Heart left ventricle (tissue), 16 donors: ENCODE results near the gene SF3A2. TPM values are rescaled to one million over a fixed set of nuclear protein-coding genes. Genes with fewer than 3 reads are reported as not detected.

Source experiments
- ATAC-seq, 4 donors: fragments of 200-7000 bp; cut with Tn5 transposase; one replicate each; pipeline ENCODE4 v1.9.1; 2020 to 2022; ENCODE audit warnings: moderate library complexity in 4 of 4, mild to moderate bottlenecking in 3 of 4, moderate number of reproducible peaks in 1 of 4
- DNase-seq, 5 donors: peaks; one replicate each; pipeline ENCODE4 v3.0.0-alpha.2; 2020
- H3K27ac ChIP-seq, 12 donors: fragments of 200-600 bp; sonication (generic) in 4 of 12; one replicate each; pipeline versions ENCODE4 v1.5.0 to v1.8.0; 2016 to 2022; ENCODE audit warnings: mild to moderate bottlenecking in 2 of 12
- H3K27me3 ChIP-seq, 9 donors: fragments of 200-600 bp; sonication (generic) in 2 of 9; one replicate each; pipeline versions ENCODE4 v1.5.1 to v1.8.0; 2016 to 2022; ENCODE audit warnings: mild to moderate bottlenecking in 3 of 9
- H3K36me3 ChIP-seq, 9 donors: fragments of 200-600 bp; sonication (generic) in 2 of 9; one replicate each; pipeline versions ENCODE4 v1.5.0 to v1.8.0; 2018 to 2022; ENCODE audit warnings: mild to moderate bottlenecking in 2 of 9
- H3K4me1 ChIP-seq, 12 donors: fragments of 200-600 bp; sonication (generic) in 4 of 12; one replicate each; pipeline versions ENCODE4 v1.5.0 to v1.8.0; 2016 to 2022; ENCODE audit warnings: mild to moderate bottlenecking in 3 of 12
- H3K4me3 ChIP-seq, 12 donors: fragments of 200-600 bp; sonication (generic) in 4 of 12; one replicate each; pipeline versions ENCODE4 v1.5.0 to v1.8.0; 2017 to 2022; ENCODE audit warnings: mild to moderate bottlenecking in 9 of 12, moderate library complexity in 4 of 12
- H3K9me3 ChIP-seq, 12 donors: fragments of 200-600 bp; sonication (generic) in 4 of 12; one replicate each; pipeline versions ENCODE4 v1.5.0 to v1.8.0; 2016 to 2022; ENCODE audit warnings: mild to moderate bottlenecking in 1 of 12
- CTCF ChIP-seq, 12 donors: fragments of 200-600 bp; sonication (generic) in 4 of 12; IDR thresholded peaks; one replicate each; pipeline versions ENCODE4 v1.5.0 to v1.8.0; 2018 to 2022; ENCODE audit warnings: antibody characterized with exemption in 12 of 12, mild to moderate bottlenecking in 5 of 12
- POLR2A ChIP-seq, 2 donors: fragments of 450-650 bp; IDR thresholded peaks; one replicate each; pipeline ENCODE4 v1.6.1; 2017; ENCODE audit warnings: antibody characterized with exemption in 2 of 2, mild to moderate bottlenecking in 2 of 2, moderate library complexity in 2 of 2
- WGBS, 4 donors: extraction: QIAGEN DNeasy Blood & Tissue Kit in 2 of 4; methylation state at CpG; one replicate each; pipeline versions ENCODE4 v1.1.5 to v1.1.7; 2013 to 2018; 5-methylcytosine and 5-hydroxymethylcytosine counted together
- intact Hi-C, 10 donors: fragments of 100-400 bp; cut with DNase I; formaldehyde crosslinking; loops; one replicate each; pipeline versions ENCODE4 v1.11.1 to v1.14.2; 2022
- polyA plus RNA-seq, 2 donors: library from polyadenylated mRNA; stranded (reverse); fragments of 200-250 nt; gene quantifications; one replicate each; pipeline ENCODE4 v1.2.3, GENCODE V29; 2013
- total RNA-seq, 9 donors: library from RNA; depleted of rRNA in 2 of 9; stranded (reverse); fragments of >200 nt in 2 of 9; fragmentation: NEBNext Ultra II Directional in 3 of 9; extraction: Animal tissue kit (Norgen Biotek cat#: 25700) in 3 of 9; gene quantifications; one replicate each; pipeline versions ENCODE4 v1.1.0 to v1.2.4, GENCODE V29; 2016 to 2023
- donor health status: ischemic (EF 13 %, LVEDD 7.1; RV severe dilation, severe dysfunction).
- donor health status: healthy with polysubstance abuse.
- donor health status: DM: no; HTN: yes; CAD: no.
- donor health status: DM: no; HTN: no; CAD: no.
- donor health status: ischemic (EF 25% LVEDD 6.9; RV normal size, moderate dysfunction).
- donor health status: ischemic (EF 25% LVEDD 5.7; RV mildly dilated, moderate dysfunction).
- donor health status: healthy.
- donor health status: DM: yes; HTN: yes; CAD: no.
- donor health status: ischemic (EF 35%, LVEDD 5.7; RV mildly dilated, moderate dysfunction).
- donor health status: nonischemic (EF 11% LVEDD 7.7; RV severe dilation, severe dysfunction).
- donor health status: DM: yes; HTN: yes; CAD: no.
- donor health status: PGD.
- donor health status: ischemic (EF 29% LVEDD 5.4; RV normal size, mild dysfunction).
- donor health status: nonischemic (EF 23%, LVEDD 6.1; RV moderate dilation, normal function).

The SF3A2 gene
- total and polyA plus RNA-seq, 11 donors: 19.2 to 43.9 (median 28.6) TPM

GRCh38 chr19:2240881-2241760 lies 4.5 kb downstream of the SF3A2 start:
- WGBS, 4 donors: 70 to 77% (median 74%) methylated on average over 31 to 41 of the region's 41 CpGs
- H3K27ac ChIP-seq: peak overlapping the region in 5 of 12 donors; percentile 15 to 82 (median 72)

GRCh38 chr19:2242092-2242537 lies 5.5 kb downstream of the SF3A2 start:
- Histone ChIP-seq H3K9me3 (no peaks in the 10 kb centered on the region), H3K36me3 (peaks cover 4 to 48% (median 41%) of the 10 kb centered on the region in 9 donors), H3K27me3 (no peaks in the 10 kb centered on the region), H3K4me3 (no peak overlapping the region), H3K27ac (no peak overlapping the region), H3K4me1 (peaks cover 14 to 71% (median 55%) of the 10 kb centered on the region in 12 donors)
- ATAC-seq: no peak
- DNase-seq: no peak
- no peak for TF ChIP-seq POLR2A (IDR thresholded peaks at IDR 0.05)
- TF ChIP-seq CTCF (IDR thresholded peaks at IDR 0.05): no peak
- 84 to 89% (median 86%) methylated on average over 9 to 12 of the region's 12 CpGs for WGBS, 4 donors
- intact Hi-C loops: no loop called here

More at GRCh38 chr19:2240881-2241760, 4.5 kb downstream of the SF3A2 start:
- intact Hi-C loops: no loop called here
- DNase-seq: no peak
- H3K27me3 ChIP-seq: no peaks in the 10 kb centered on the region
- peaks cover 4 to 38% (median 31%) of the 10 kb centered on the region in 9 donors for H3K36me3 ChIP-seq
- H3K4me1 ChIP-seq: peaks cover 14 to 63% (median 49%) of the 10 kb centered on the region in 12 donors
- no peaks in the 10 kb centered on the region for H3K9me3 ChIP-seq
- H3K4me3 ChIP-seq: peak overlapping the region in 5 of 12 donors; percentile 45 to 60 (median 54)
- ATAC-seq: no peak
- TF ChIP-seq POLR2A (IDR thresholded peaks at IDR 0.05): no peak
- TF ChIP-seq CTCF (IDR thresholded peaks at IDR 0.05): no peak

GRCh38 chr19:2242816-2243215 lies 6.2 kb downstream of the SF3A2 start:
- Histone ChIP-seq H3K4me1 (peaks cover 10 to 68% (median 51%) of the 10 kb centered on the region in 12 donors), H3K27ac (no peak overlapping the region), H3K9me3 (no peaks in the 10 kb centered on the region), H3K36me3 (peaks cover 4 to 54% (median 47%) of the 10 kb centered on the region in 9 donors), H3K4me3 (no peak overlapping the region), H3K27me3 (no peaks in the 10 kb centered on the region)
- DNase-seq (no peak), ATAC-seq (no peak)
- intact Hi-C loops: no loop called here
- no peak for TF ChIP-seq CTCF (IDR thresholded peaks at IDR 0.05)
- no peak for TF ChIP-seq POLR2A (IDR thresholded peaks at IDR 0.05)
- WGBS, 4 donors: 81 to 91% (median 89%) methylated on average over 8 of the region's 8 CpGs
